ENCODE measurements around the gene SYNE1.
"Not testable (repeated sequence)": the region's sequence is repeated elsewhere in the genome, so short reads cannot be mapped to it uniquely, and the experiment has no call there.

Gene SYNE1

DNA sequence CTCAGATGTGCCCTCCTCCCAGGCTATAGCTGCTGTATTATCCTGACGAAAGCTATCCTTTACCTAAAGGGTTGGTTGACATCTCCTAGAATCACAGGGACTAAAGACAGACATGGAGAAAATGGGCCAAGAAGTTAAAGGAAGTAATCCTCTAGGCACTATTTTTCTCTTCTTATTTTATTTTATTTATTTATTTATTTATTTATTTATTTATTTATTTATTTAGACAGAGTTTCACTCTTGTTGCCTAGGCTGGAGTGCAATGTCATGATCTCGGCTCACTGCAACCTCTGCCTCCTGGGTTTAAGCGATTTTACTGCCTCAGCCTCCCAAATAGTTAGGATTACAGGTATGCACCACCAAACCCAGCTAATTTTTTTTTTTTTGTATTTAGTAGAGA is 309.0 kb downstream of the SYNE1 start:
- not testable (repeated sequence) for H3K9me3 Mint-ChIP-seq; DNase-seq (ENCODE audit: low spot score in 2 of 2); ATAC-seq (replicated peaks; ENCODE audit: extremely low read depth, poor library complexity, severe bottlenecking); H3K4me3 Mint-ChIP-seq; H3K27ac Mint-ChIP-seq (ENCODE audit: low read depth); H3K4me1 Mint-ChIP-seq; H3K27me3 Mint-ChIP-seq
- peaks cover 43% of the 10 kb centered on the region for H3K36me3 Mint-ChIP-seq (ENCODE audit: insufficient read depth)

- H3K27ac Mint-ChIP-seq (ENCODE audit: low read depth): no peak overlapping the region
- H3K4me1 Mint-ChIP-seq: no peaks in the 10 kb centered on the region
- H3K9me3 Mint-ChIP-seq: no peaks in the 10 kb centered on the region
- DNase-seq (ENCODE audit: low spot score in 2 of 2): no peak
- peaks cover 46% of the 10 kb centered on the region for H3K36me3 Mint-ChIP-seq (ENCODE audit: insufficient read depth)
- ATAC-seq (replicated peaks; ENCODE audit: extremely low read depth, poor library complexity, severe bottlenecking): no peak
- no peaks in the 10 kb centered on the region for H3K27me3 Mint-ChIP-seq
- H3K4me3 Mint-ChIP-seq: no peak overlapping the region
These were observed 313.8 kb downstream of the SYNE1 start for GRCh38 chr6:152323376-152323775.

GRCh38 chr6:152318278-152318677 is 318.9 kb downstream of the SYNE1 start:
- no peaks in the 10 kb centered on the region for H3K27me3 Mint-ChIP-seq
- no peak for ATAC-seq (replicated peaks; ENCODE audit: extremely low read depth, poor library complexity, severe bottlenecking)
- no peak for DNase-seq (ENCODE audit: low spot score in 2 of 2)
- H3K9me3 Mint-ChIP-seq: no peaks in the 10 kb centered on the region
- H3K4me1 Mint-ChIP-seq: peaks cover 5% of the 10 kb centered on the region
- no peak overlapping the region for H3K4me3 Mint-ChIP-seq
- H3K36me3 Mint-ChIP-seq (ENCODE audit: insufficient read depth): peaks cover 43% of the 10 kb centered on the region
- no peak overlapping the region for H3K27ac Mint-ChIP-seq (ENCODE audit: low read depth)

DNA sequence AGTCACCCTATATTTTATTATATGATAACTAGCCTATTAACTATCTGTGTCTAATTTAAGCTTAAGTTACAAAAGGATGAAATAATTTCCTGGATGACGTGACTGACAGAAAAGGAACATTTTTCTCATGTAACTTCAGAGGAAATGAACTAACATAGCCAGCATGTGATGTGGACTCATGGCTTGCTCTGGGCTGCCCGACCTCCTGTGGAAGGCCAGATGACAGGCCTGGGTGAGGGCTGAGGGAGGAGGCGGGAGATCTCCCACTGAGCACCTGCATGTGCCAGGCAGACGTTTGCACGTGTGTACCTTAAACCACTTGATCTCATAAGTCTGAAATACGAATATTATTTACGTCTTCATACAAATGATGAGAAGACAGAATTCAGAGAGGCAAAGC is 321.1 kb downstream of the SYNE1 start:
- peaks cover 5% of the 10 kb centered on the region for H3K4me1 Mint-ChIP-seq
- peaks cover 36% of the 10 kb centered on the region for H3K36me3 Mint-ChIP-seq (ENCODE audit: insufficient read depth)
- H3K4me3 Mint-ChIP-seq: no peak overlapping the region
- no peaks in the 10 kb centered on the region for H3K9me3 Mint-ChIP-seq
- no peaks in the 10 kb centered on the region for H3K27me3 Mint-ChIP-seq
- DNase-seq (ENCODE audit: low spot score in 2 of 2): no peak
- ATAC-seq (replicated peaks; ENCODE audit: extremely low read depth, poor library complexity, severe bottlenecking): no peak
- H3K27ac Mint-ChIP-seq (ENCODE audit: low read depth): no peak overlapping the region

- Mint-ChIP-seq H3K27me3 (no peaks in the 10 kb centered on the region), H3K9me3 (no peaks in the 10 kb centered on the region), H3K4me3 (no peak overlapping the region), H3K36me3 (ENCODE audit: insufficient read depth) (peaks cover 40% of the 10 kb centered on the region), H3K4me1 (peaks cover 13% of the 10 kb centered on the region), H3K27ac (ENCODE audit: low read depth) (peak overlapping the region; percentile 79)
- no peak for DNase-seq (ENCODE audit: low spot score in 2 of 2)
- ATAC-seq (replicated peaks; ENCODE audit: extremely low read depth, poor library complexity, severe bottlenecking): no peak
These were observed 322.7 kb downstream of the SYNE1 start for GRCh38 chr6:152314483-152314832.

GRCh38 chr6:152313542-152314482 is 323.4 kb downstream of the SYNE1 start:
- no peak overlapping the region for H3K4me3 Mint-ChIP-seq
- ATAC-seq (replicated peaks; ENCODE audit: extremely low read depth, poor library complexity, severe bottlenecking): no peak
- peak overlapping the region; percentile 79 for H3K27ac Mint-ChIP-seq (ENCODE audit: low read depth)
- no peaks in the 10 kb centered on the region for H3K9me3 Mint-ChIP-seq
- no peaks in the 10 kb centered on the region for H3K27me3 Mint-ChIP-seq
- H3K36me3 Mint-ChIP-seq (ENCODE audit: insufficient read depth): peaks cover 39% of the 10 kb centered on the region
- DNase-seq (ENCODE audit: low spot score in 2 of 2): no peak
- peaks cover 13% of the 10 kb centered on the region for H3K4me1 Mint-ChIP-seq

- no peaks in the 10 kb centered on the region for H3K9me3 Mint-ChIP-seq
- no peaks in the 10 kb centered on the region for H3K27me3 Mint-ChIP-seq
- peaks cover 39% of the 10 kb centered on the region for H3K36me3 Mint-ChIP-seq (ENCODE audit: insufficient read depth)
- ATAC-seq (replicated peaks; ENCODE audit: extremely low read depth, poor library complexity, severe bottlenecking) (no peak), DNase-seq (ENCODE audit: low spot score in 2 of 2) (no peak)
- no peak overlapping the region for H3K4me3 Mint-ChIP-seq
- H3K4me1 Mint-ChIP-seq: peaks cover 13% of the 10 kb centered on the region
- no peak overlapping the region for H3K27ac Mint-ChIP-seq (ENCODE audit: low read depth)
These were observed 324.7 kb downstream of the SYNE1 start for GRCh38 chr6:152312434-152312833.

DNA sequence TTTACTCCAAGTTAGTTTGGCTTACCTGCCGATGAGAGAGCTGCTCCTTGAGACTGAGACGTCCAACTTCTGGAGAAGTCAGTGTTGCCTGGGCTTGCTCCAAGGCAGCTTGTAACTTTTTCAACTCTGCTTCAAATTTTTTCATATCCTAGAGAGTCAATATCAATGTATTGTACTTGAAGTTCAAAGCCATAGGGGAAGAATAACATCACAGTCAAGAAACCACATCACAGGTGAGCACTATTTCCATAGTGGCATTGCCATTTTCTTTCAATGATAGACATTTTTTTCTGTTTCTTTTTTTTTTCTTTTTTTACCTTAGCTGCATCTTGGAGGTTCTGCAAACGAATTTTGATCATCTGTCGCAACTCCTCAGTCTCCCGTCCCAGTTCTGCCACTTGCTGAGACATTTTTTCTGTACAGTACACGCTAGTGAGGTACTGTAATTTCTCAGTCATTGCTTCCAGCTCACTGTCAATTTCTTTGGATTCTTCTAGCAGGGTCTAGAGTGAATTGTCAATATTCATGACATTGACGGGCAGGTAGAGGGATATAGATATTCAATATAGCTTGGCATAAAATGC is 326.7 kb downstream of the SYNE1 start:
- no peaks in the 10 kb centered on the region for H3K27me3 Mint-ChIP-seq
- no peak overlapping the region for H3K27ac Mint-ChIP-seq (ENCODE audit: low read depth)
- no peaks in the 10 kb centered on the region for H3K9me3 Mint-ChIP-seq
- DNase-seq (ENCODE audit: low spot score in 2 of 2) (no peak), ATAC-seq (replicated peaks; ENCODE audit: extremely low read depth, poor library complexity, severe bottlenecking) (no peak)
- no peak overlapping the region for H3K4me3 Mint-ChIP-seq
- H3K36me3 Mint-ChIP-seq (ENCODE audit: insufficient read depth): peaks cover 34% of the 10 kb centered on the region
- H3K4me1 Mint-ChIP-seq: peaks cover 13% of the 10 kb centered on the region

GRCh38 chr6:152309648-152310047 is 327.5 kb downstream of the SYNE1 start:
- H3K4me1 Mint-ChIP-seq: peaks cover 13% of the 10 kb centered on the region
- peak overlapping the region; percentile 35 for H3K27ac Mint-ChIP-seq (ENCODE audit: low read depth)
- H3K36me3 Mint-ChIP-seq (ENCODE audit: insufficient read depth): peaks cover 32% of the 10 kb centered on the region
- DNase-seq (ENCODE audit: low spot score in 2 of 2): peak; percentile 25 to 51
- no peaks in the 10 kb centered on the region for H3K9me3 Mint-ChIP-seq
- no peak overlapping the region for H3K4me3 Mint-ChIP-seq
- H3K27me3 Mint-ChIP-seq: no peaks in the 10 kb centered on the region
- ATAC-seq (replicated peaks; ENCODE audit: extremely low read depth, poor library complexity, severe bottlenecking): peak; percentile 98

- Mint-ChIP-seq H3K9me3 (no peaks in the 10 kb centered on the region), H3K4me1 (peaks cover 12% of the 10 kb centered on the region), H3K27ac (ENCODE audit: low read depth) (no peak overlapping the region), H3K27me3 (no peaks in the 10 kb centered on the region), H3K4me3 (no peak overlapping the region), H3K36me3 (ENCODE audit: insufficient read depth) (peaks cover 29% of the 10 kb centered on the region)
- ATAC-seq (replicated peaks; ENCODE audit: extremely low read depth, poor library complexity, severe bottlenecking) (no peak), DNase-seq (ENCODE audit: low spot score in 2 of 2) (no peak)
These were observed 328.2 kb downstream of the SYNE1 start for GRCh38 chr6:152309006-152309405.

- Mint-ChIP-seq H3K4me1 (peaks cover 8% of the 10 kb centered on the region), H3K27me3 (no peaks in the 10 kb centered on the region), H3K27ac (ENCODE audit: low read depth) (no peak overlapping the region), H3K4me3 (no peak overlapping the region), H3K36me3 (ENCODE audit: insufficient read depth) (peaks cover 29% of the 10 kb centered on the region), H3K9me3 (no peaks in the 10 kb centered on the region)
- no peak for DNase-seq (ENCODE audit: low spot score in 2 of 2)
- ATAC-seq (replicated peaks; ENCODE audit: extremely low read depth, poor library complexity, severe bottlenecking): no peak
These were observed 328.9 kb downstream of the SYNE1 start for GRCh38 chr6:152308306-152308705.

DNA sequence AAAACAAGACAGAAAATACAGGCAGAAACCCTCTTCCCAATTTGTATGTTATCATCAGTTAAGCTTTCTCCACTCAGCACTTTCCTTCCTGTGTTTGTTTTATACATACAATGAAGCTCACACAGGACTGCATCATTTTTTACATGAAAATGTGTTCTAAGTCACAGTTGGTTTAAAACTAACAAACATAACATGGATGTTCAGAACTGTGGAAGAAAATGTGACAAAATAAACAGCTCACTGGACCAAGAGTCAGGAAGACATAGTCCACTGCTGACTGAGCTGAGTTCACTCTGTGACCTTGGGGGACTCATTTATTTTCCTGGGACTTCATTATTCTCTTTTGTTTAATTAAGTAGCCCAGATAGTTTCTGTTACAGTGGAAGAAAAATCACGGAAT is 331.5 kb downstream of the SYNE1 start:
- Mint-ChIP-seq H3K27me3 (no peaks in the 10 kb centered on the region), H3K36me3 (ENCODE audit: insufficient read depth) (peaks cover 37% of the 10 kb centered on the region), H3K4me3 (no peak overlapping the region), H3K4me1 (peaks cover 16% of the 10 kb centered on the region), H3K9me3 (no peaks in the 10 kb centered on the region), H3K27ac (ENCODE audit: low read depth) (no peak overlapping the region)
- DNase-seq (ENCODE audit: low spot score in 2 of 2) (no peak), ATAC-seq (replicated peaks; ENCODE audit: extremely low read depth, poor library complexity, severe bottlenecking) (no peak)

Measured in central memory CD8-positive, alpha-beta T cell (primary cell).